Measurements from ENCODE around the gene GGNBP2. TPM values are rescaled to one million over a fixed set of nuclear protein-coding genes. Genes with fewer than 3 reads are reported as not detected.

Gene GGNBP2
- polyA plus RNA-seq, 1 donor from 2014 or later: 112 TPM

Other genes with a start within 250 kb of the GGNBP2 start
- not detected in 2 replicates for gene TBC1D3G, start 221.0 kb upstream of the GGNBP2 start, polyA plus RNA-seq
- 2.0 TPM in 1 of 2 replicates, not detected in the other for gene TBC1D3H, start 156.5 kb upstream of the GGNBP2 start, polyA plus RNA-seq
- gene ZNHIT3, start 58.2 kb upstream of the GGNBP2 start, polyA plus RNA-seq: 196 and 226 TPM in 2 replicates
- 51.5 and 66.7 TPM in 2 replicates for gene MYO19, start 10.1 kb upstream of the GGNBP2 start, polyA plus RNA-seq
- 2.7 and 5.4 TPM in 2 replicates for gene PIGW, start 9.9 kb upstream of the GGNBP2 start, polyA plus RNA-seq
- 13.4 and 18.6 TPM in 2 replicates for gene DHRS11, start 47.0 kb downstream of the GGNBP2 start, polyA plus RNA-seq
- gene MRM1, start 56.7 kb downstream of the GGNBP2 start, polyA plus RNA-seq: 1.8 and 4.0 TPM in 2 replicates

Measured in neural cell (in vitro differentiated cells).